Stimulated activated CD8-positive, alpha-beta memory T cell treated with anti-CD3 and anti-CD28 coated beads, Interleukin-4, amount 100 ng/mL, for 24 hours (primary cell): Measurements from ENCODE around the gene SLC6A18.

Experiments used
- DNase-seq: peaks from one replicate; pipeline ENCODE4 v3.0.0-alpha.2; 2020; ENCODE audit warnings: low read depth

Gene SLC6A18

GRCh38 chr5:1292846-1293415 lies 67.8 kb downstream of the SLC6A18 start:
- DNase-seq: no peak

- DNase-seq: no peak
Measured at GRCh38 chr5:1293416-1294205, 68.4 kb downstream of the SLC6A18 start.

- DNase-seq: no peak
Measured at GRCh38 chr5:1294206-1294834, 69.1 kb downstream of the SLC6A18 start.

DNA sequence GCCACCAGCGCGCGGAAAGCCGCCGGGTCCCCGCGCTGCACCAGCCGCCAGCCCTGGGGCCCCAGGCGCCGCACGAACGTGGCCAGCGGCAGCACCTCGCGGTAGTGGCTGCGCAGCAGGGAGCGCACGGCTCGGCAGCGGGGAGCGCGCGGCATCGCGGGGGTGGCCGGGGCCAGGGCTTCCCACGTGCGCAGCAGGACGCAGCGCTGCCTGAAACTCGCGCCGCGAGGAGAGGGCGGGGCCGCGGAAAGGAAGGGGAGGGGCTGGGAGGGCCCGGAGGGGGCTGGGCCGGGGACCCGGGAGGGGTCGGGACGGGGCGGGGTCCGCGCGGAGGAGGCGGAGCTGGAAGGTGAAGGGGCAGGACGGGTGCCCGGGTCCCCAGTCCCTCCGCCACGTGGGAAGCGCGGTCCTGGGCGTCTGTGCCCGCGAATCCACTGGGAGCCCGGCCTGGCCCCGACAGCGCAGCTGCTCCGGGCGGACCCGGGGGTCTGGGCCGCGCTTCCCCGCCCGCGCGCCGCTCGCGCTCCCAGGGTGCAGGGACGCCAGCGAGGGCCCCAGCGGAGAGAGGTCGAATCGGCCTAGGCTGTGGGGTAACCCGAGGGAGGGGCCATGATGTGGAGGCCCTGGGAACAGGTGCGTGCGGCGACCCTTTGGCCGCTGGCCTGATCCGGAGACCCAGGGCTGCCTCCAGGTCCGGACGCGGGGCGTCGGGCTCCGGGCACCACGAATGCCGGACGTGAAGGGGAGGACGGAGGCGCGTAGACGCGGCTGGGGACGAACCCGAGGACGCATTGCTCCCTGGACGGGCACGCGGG lies 69.9 kb downstream of the SLC6A18 start, which contains the start of gene TERT:
TERT (minus strand) TSS at position 234 of the 815 bp plus-strand sequence; CDS start at position 155, 79 bp downstream.
- peak; percentile 68 for DNase-seq

DNA sequence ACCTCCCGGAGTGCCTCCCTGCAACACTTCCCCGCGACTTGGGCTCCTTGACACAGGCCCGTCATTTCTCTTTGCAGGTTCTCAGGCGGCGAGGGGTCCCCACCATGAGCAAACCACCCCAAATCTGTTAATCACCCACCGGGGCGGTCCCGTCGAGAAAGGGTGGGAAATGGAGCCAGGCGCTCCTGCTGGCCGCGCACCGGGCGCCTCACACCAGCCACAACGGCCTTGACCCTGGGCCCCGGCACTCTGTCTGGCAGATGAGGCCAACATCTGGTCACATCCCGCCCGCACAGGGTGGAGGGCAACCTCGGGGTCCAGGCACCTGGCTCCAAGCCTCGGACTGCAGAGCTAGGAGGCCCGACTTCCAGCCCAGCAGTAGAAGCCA lies 70.5 kb downstream of the SLC6A18 start:
- DNase-seq: no peak
